ENCODE results near the gene DNAJB11. TPM values are rescaled to one million over a fixed set of nuclear protein-coding genes. Genes with fewer than 3 reads are reported as not detected.

DNAJB11 gene
- total and polyA plus RNA-seq, 2 of the 4 experiments (the other 2 are of a cell fraction), result 27.4 to 48.6 TPM

DNA sequence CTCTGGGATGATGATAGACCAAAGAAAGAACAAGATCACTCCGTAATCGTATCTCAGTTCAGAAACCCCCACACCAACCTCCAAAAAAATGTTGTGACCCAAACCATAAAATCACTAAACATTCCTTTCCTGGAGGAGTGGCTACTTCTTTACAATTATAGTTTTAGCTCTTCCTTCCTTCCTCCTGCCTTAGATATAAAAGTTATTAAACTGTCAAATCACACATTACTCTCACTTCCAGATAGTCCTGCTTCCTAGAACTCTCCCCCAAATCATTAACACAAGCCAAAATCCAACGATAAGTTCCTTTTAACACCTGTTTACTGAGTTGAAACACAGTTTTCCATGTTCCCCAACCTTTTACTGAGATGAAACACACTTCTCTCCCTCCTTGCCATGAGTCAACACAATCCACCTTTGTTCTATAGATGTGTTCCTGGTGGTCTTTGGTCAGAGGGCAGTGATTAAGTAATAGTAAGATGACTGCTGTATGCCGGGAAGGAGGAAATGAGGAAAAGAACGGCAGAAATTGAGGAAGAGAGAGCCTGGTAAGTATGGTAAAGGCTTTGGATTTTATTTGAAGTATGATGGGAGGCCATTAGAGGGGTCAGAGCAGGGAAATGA, 18.0 kb upstream of the DNAJB11 start:
- no peak overlapping the region for H3K4me2 ChIP-seq (ENCODE audit: low read depth, low read length)
- CTCF ChIA-PET, result no interaction called here
- no peak for DNase-seq

More for the DNA sequence above, 18.0 kb upstream of the DNAJB11 start:
- H2BK5ac ChIP-seq (ENCODE audit: low read depth, low read length, poor library complexity, severe bottlenecking), result no peak overlapping the region
- intact Hi-C loops (cut with micrococcal nuclease), result no loop called here
- H3K36me3 ChIP-seq (ENCODE audit: control insufficient read depth, insufficient read depth, low read length), result peaks cover 20% of the 10 kb centered on the region
- H3K18ac ChIP-seq (ENCODE audit: low read depth, low read length), result no peak overlapping the region
- no peak overlapping the region for H3K9ac ChIP-seq (ENCODE audit: low read depth, low read length)
- no peak overlapping the region for H3K14ac ChIP-seq (replicated peaks; ENCODE audit: low read depth, low read length)
- no peaks in the 10 kb centered on the region for H3K79me1 ChIP-seq (ENCODE audit: low read depth in 1 of 2, low read length in 2 of 2)
- no peak overlapping the region for H2BK15ac ChIP-seq (ENCODE audit: low read depth, low read length)
- no peak overlapping the region for H3K56ac ChIP-seq (ENCODE audit: extremely low read depth, insufficient read depth, low read length)
- H3K27ac ChIP-seq (ENCODE audit: insufficient read depth, low read length), result no peak overlapping the region
- H4K5ac ChIP-seq (ENCODE audit: low read depth, low read length), result no peak overlapping the region
- no peak overlapping the region for H3K23ac ChIP-seq (ENCODE audit: low read depth, low read length)
- in situ Hi-C loops (cut with MboI; ENCODE audit: low sequenced_read_pairs), result no loop called here
- no peak overlapping the region for H2AK5ac ChIP-seq (ENCODE audit: low read depth, low read length)
- dilution Hi-C loops (cut with HindIII; ENCODE audit: low sequenced_read_pairs, unreplicated experiment), result no loop called here
- TF ChIP-seq FOS (IDR thresholded peaks at IDR 0.05; ENCODE audit: low read depth, low read length) (no peak), RFX5 (IDR thresholded peaks at IDR 0.05; ENCODE audit: low read depth, low read length) (no peak), MXI1 (IDR thresholded peaks at IDR 0.05; ENCODE audit: borderline replicate concordance, low read depth, low read length) (no peak), MAZ (IDR thresholded peaks at IDR 0.05; ENCODE audit: borderline replicate concordance, low read depth, low read length) (no peak), USF2 (IDR thresholded peaks at IDR 0.05; ENCODE audit: low read depth, low read length) (no peak), ELK1 (IDR thresholded peaks at IDR 0.05; ENCODE audit: borderline replicate concordance, low read depth, low read length) (no peak), BHLHE40 (IDR thresholded peaks at IDR 0.05; ENCODE audit: low read depth, low read length) (no peak), POLR2A (IDR thresholded peaks at IDR 0.05; ENCODE audit: low read depth, low read length) (no peak), CEBPB (IDR thresholded peaks at IDR 0.05; ENCODE audit: low read depth, low read length) (no peak), NFE2L2 (IDR thresholded peaks at IDR 0.05; ENCODE audit: low read depth, low read length) (no peak), CHD1 (IDR thresholded peaks at IDR 0.05; ENCODE audit: low read depth, low read length) (no peak), SMC3 (IDR thresholded peaks at IDR 0.05; ENCODE audit: low read depth, low read length) (no peak), RCOR1 (IDR thresholded peaks at IDR 0.05; ENCODE audit: insufficient replicate concordance, low read length) (no peak), RAD21 (IDR thresholded peaks at IDR 0.05; ENCODE audit: low read length) (no peak), MAFK (IDR thresholded peaks at IDR 0.05; ENCODE audit: low read depth, low read length) (no peak)
- TF ChIP-seq, protein P1, sequence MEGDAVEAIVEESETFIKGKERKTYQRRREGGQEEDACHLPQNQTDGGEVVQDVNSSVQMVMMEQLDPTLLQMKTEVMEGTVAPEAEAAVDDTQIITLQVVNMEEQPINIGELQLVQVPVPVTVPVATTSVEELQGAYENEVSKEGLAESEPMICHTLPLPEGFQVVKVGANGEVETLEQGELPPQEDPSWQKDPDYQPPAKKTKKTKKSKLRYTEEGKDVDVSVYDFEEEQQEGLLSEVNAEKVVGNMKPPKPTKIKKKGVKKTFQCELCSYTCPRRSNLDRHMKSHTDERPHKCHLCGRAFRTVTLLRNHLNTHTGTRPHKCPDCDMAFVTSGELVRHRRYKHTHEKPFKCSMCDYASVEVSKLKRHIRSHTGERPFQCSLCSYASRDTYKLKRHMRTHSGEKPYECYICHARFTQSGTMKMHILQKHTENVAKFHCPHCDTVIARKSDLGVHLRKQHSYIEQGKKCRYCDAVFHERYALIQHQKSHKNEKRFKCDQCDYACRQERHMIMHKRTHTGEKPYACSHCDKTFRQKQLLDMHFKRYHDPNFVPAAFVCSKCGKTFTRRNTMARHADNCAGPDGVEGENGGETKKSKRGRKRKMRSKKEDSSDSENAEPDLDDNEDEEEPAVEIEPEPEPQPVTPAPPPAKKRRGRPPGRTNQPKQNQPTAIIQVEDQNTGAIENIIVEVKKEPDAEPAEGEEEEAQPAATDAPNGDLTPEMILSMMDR (conservative IDR thresholded peaks at IDR 0.05; ENCODE audit: low read depth, low read length), result no peak
- BruUV-seq (replicated peaks), result no TSS peak
- no peaks in the 10 kb centered on the region for H3K9me1 ChIP-seq (ENCODE audit: insufficient read depth, low read length)
- H3K4ac ChIP-seq (ENCODE audit: low read depth, low read length), result no peak overlapping the region
- no peak overlapping the region for H4K8ac ChIP-seq (ENCODE audit: low read depth in 2 of 2, low read length in 2 of 2)
- ATAC-seq (ENCODE audit: low read depth), result no peak
- no peak overlapping the region for H2BK120ac ChIP-seq (ENCODE audit: low read depth, low read length)
- no peaks in the 10 kb centered on the region for H3K9me3 ChIP-seq (ENCODE audit: control insufficient read depth, insufficient read depth, low read length)
- 100% methylated on average over 1 of the region's 5 CpGs; no CpG with 5 or more reads in 1 of the 2 experiments for WGBS, 2 experiments (ENCODE audit: extremely low coverage in 2 of 2, insufficient read length in 1 of 2)
- POLR2A ChIA-PET (ENCODE audit: unreplicated experiment), result no interaction called here
- H3K4me1 ChIP-seq (ENCODE audit: control insufficient read depth, insufficient read depth, low read length), result no peaks in the 10 kb centered on the region
- no peak overlapping the region for H2BK20ac ChIP-seq (ENCODE audit: low read depth, low read length)
- no peak overlapping the region for H3K4me3 ChIP-seq (ENCODE audit: insufficient read depth, low read depth, low read length)
- H3K27me3 ChIP-seq (ENCODE audit: control insufficient read depth, insufficient read depth, low read length), result no peaks in the 10 kb centered on the region
- no peak overlapping the region for H2AFZ ChIP-seq (replicated peaks; ENCODE audit: low read length, poor library complexity)
- no peaks in the 10 kb centered on the region for H4K20me1 ChIP-seq (ENCODE audit: insufficient read depth, low read length)
- H2AK9ac ChIP-seq (replicated peaks; ENCODE audit: low read depth, low read length, poor library complexity), result no peak overlapping the region
- no peak overlapping the region for H4K91ac ChIP-seq (ENCODE audit: insufficient read depth, low read depth, low read length)

Measured in IMR-90 (cell line).